ENCODE results near the gene STPG1.

The STPG1 gene

DNA sequence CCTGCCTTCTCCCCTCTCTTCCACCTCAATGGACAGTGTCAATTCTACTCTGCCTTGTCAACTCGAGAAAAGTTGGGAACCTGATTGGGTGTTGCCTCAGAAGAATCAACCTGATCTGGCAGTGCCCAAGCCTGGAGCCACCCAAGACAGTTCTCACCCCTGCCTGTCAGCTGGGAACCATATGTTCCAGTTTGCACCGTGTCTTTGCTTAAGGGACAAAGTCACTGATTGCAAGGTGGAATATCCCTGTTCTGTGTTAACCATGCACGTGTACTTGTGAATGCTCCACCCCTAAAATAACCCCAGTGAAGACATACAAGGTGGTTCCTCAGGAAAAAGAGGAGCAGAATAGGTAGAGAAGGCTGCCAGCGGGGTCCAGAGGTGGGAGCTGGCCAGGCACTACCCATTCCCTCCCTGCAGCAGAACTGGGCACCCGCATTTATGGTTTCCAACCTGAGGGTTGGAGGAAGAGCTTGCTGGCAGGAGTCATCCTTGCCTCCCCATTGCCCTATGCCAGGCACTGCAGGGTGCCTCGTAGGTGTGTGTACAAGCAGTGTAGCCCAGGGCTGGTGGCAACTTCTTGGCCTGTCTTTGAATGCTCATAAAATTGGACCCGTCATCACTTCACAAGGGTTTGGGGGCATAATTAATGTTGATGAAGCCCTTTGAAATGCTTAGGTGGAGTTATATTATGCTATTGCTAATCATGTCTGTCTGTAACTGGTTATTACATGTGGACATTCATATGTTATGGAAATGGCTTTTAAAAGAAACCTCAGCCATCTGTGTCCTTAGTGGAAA, 13.4 kb upstream of the STPG1 start:
- no peak for DNase-seq (ENCODE audit: low read depth)

DNA sequence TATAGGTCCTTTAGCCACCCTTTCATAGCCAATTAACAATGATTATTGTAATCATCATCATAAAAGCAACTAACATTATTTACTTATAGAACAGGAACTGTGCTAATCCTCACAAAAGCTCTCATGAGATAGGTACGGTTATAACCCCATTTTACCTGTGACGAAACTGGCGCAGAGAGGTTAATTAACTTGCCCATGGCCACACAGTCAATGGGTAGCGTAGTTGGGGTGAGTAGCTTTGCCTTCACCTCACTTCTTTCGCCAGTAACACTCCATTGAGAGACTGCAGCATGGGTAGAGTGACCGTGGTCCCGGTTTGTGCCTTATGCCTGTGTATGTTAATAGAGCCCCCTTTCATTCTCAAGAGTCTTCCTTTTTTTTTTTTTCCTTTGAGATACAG, 12.3 kb upstream of the STPG1 start:
- DNase-seq (ENCODE audit: low read depth), result no peak

GRCh38 chr1:24425441-24425840, 11.9 kb upstream of the STPG1 start:
- DNase-seq (ENCODE audit: low read depth), result no peak

DNA sequence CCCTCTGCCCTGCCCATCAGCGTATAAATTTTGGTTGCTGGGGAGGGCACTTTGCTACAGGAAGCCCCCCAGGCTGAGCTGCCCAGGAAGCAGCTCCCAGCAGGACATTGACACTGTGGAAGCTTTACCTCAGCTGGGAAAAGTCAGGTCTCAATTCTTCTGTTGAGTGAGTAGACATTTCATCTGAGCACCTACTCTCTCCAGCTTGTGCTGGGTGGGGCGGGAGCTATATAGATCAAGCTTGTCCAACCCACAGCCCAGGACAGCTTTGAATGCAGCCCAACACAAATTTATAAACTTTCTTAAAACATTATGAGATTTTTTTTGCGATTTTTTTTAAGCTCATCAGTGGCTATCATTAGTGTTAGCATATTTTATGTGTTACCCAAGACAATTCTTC, 11.4 kb upstream of the STPG1 start:
- DNase-seq (ENCODE audit: low read depth), result no peak

GRCh38 chr1:24424207-24424606, 10.6 kb upstream of the STPG1 start:
- no peak for DNase-seq (ENCODE audit: low read depth)

- no peak for DNase-seq (ENCODE audit: low read depth)
Observed at GRCh38 chr1:24421502-24421901, 7.9 kb upstream of the STPG1 start.

DNA sequence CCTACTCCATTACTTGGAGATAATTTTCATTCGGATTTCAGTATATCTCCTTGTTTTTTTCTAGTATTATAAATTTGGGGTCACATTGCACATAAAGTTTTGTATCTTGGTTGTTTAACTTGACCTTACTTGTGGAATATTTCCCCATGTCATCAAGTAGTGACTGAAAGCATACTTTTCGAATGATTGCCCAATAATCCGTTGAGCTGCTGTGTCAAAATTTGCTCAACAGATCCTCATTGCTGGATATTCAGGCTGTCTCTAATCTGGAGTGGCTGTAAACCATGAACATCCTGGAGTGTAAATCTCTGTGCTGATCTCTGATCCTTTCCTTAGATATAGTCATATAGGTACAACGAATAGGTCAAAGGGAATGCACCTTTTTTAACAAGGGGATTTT, 7.0 kb upstream of the STPG1 start:
- DNase-seq (ENCODE audit: low read depth), result no peak

DNA sequence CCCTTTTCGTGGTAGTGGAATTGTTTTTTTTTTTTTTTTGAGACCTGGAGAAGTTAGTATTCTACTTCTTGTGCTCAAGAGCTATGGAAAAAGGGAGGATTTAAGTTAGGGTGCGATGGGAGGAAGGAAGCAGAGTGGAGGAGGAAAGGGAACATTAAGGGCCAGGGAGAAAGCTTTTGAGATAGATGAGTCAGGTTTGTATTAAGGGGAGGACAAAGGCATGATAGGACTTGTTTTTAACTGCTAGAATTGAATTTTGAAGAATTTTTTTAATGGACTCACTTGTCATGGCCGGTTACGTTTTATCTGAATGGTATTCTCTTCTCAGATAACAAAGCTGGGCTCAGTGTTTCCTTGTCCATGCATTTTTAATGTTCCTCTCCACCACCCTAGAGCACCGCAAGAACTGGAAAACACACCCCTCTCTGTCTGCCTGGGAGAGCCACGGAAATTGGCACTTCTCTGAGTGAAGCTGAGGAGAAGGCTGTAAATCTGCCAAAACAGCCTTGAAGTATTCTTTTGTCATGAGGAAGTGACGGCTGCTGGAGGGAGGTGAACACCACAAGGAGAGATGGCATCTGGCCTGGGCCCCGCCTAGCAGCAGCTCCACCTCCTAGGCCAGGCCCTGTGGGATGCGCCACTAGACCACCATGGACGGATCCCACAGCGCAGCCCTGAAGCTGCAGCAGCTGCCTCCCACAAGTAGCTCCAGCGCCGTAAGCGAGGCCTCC, 5.5 kb upstream of the STPG1 start:
- DNase-seq (ENCODE audit: low read depth), result no peak

DNA sequence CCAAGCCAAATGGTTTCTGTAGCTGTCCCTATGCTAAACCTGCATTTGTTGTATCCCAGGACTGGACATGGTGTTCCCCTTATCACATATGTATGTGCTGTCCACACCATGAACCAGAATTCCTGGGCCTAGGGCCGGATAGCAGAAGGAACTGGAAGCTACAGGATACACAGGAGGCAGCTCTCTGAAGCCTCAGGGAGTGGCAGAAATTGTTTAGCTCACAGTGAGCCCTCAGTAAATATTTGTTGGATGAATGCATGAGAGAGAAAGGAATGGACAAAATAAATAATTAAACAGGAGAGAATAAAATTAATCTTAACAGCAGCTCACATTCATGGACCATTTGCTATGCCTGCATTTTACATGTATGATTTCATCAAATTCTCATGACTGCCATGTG, 4.1 kb upstream of the STPG1 start:
- no peak for DNase-seq (ENCODE audit: low read depth)

DNA sequence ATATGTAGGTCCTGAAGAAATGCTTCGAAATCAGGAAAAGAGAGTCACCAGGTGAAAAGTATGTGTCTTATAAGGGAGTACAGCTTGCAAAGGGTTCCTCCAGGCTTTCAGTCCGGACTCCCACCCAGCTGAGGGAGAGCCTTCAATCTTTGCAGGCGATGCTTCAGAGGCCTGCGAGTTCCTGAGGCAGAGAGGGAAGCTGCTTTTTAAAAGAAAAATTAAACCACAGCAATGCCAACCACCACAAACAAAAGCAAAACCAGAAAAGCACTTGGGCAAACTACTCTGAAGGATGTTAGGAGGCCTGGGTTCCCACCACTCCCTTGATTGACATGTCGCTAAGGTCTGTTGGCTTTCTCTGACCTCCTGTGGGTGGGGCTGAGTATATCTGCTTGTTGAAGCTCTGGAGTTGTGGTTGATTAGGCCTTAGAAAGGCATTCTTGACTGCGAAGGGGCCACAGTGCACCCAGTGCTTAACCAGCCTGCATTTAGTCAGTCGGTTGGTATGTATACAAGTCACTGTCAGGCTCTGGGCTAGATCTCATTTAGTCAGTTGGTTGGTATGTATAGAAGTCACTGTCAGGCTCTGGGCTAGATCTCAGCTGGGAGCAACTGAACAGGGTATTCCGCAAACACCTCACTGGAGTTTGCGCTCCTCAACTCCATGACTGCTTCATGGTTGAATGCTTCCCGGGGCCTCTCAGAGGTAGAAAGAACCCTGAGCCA, 3.2 kb upstream of the STPG1 start:
- DNase-seq (ENCODE audit: low read depth), result peak; percentile 98

DNA sequence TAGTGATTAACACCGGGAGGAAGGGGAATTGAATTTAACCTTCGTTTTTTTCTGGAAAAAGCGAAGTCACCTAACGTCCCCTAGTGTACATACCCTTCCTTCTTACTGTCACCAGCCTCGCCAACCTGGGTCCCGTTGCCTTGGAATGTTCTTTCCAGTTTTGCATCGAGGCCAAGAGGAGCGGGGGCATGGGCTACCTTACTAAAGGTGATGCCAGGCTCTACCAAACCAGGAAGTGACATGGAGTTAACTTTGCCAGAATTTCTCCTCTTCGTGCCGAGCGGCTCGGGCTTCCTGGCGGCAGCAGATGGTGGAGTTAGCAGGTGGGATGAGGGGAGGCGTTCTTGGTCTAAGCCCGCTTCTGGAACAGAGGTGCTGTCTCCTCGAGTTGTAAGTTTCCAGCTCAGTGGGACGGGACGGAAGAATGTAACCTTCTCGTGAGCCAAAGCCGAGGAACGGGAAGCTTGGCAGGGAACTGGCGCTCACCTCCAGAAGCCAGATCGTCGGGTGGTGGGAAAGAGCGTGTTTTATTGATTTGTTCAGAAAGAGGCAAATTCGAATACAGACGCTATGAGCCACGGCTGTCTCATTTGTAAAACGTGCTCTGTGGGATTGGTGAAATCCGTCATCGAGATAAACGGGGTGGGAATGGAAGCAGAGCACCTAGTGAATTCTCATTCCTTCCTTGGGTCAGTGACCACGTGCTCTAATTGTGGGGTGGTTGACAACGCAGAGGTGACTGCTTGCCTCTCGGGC, 2.5 kb upstream of the STPG1 start:
- no peak for DNase-seq (ENCODE audit: low read depth)

GRCh38 chr1:24415334-24415909, 1.8 kb upstream of the STPG1 start, which contains the start of gene NIPAL3:
TSS of gene NIPAL3 (plus strand) at chr1:24415802. CDS start at chr1:24419548, 3,746 bp downstream.
- DNase-seq (ENCODE audit: low read depth), result peak; percentile 98

DNA sequence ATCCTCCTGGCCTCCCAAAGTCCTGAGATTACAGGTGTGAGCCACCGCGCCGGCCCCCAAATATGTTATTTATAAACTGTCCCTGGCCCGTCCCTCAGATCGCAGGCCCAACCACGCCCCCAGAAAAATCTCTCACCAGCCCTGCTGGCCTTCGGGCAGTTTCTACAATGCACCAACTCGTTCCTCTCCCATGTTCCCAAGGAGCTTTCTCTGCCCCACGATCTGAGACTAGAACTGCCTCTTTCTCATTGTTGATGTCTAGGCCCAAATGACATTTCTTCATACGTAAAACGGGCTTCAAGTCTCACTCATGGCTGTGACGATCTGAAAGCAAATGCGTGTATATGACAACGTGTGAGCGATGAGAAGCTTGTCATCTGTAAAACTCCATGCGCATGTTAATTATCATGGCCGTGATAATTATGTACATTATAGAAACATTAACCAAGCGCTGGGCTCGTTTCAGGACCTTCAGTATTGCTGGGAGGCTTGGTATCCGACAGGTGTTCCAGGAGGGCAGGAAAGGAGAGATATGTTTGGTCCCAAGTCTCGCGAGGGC, 1.3 kb upstream of the STPG1 start:
- no peak for DNase-seq (ENCODE audit: low read depth)

- no peak for DNase-seq (ENCODE audit: low read depth)
Observed at GRCh38 chr1:24412408-24412807, 1.2 kb downstream of the STPG1 start.

GRCh38 chr1:24411963-24412362, 1.6 kb downstream of the STPG1 start:
- no peak for DNase-seq (ENCODE audit: low read depth)

DNA sequence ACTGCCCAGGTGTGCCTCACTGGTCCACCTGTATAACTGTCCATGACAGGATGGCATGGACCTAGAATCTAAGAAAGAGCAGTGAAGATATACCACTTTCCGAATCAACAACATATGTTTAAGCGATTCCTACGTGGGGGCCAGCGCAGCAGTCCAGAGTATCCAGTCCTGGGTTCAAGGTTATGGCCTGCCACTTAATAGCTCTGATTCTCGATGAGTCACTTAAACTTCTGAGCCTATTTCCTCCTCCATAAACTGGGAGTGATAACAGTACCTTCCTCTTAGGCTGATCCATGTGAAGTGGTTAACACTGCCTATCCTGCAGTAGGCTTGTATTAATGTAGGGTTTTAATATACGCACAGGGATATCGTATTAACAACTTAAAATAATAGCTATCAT, 2.8 kb downstream of the STPG1 start:
- no peak for DNase-seq (ENCODE audit: low read depth)

GRCh38 chr1:24409535-24409934, 4.0 kb downstream of the STPG1 start:
- no peak for DNase-seq (ENCODE audit: low read depth)

- no peak for DNase-seq (ENCODE audit: low read depth)
Observed at GRCh38 chr1:24406788-24407187, 6.8 kb downstream of the STPG1 start.

DNA sequence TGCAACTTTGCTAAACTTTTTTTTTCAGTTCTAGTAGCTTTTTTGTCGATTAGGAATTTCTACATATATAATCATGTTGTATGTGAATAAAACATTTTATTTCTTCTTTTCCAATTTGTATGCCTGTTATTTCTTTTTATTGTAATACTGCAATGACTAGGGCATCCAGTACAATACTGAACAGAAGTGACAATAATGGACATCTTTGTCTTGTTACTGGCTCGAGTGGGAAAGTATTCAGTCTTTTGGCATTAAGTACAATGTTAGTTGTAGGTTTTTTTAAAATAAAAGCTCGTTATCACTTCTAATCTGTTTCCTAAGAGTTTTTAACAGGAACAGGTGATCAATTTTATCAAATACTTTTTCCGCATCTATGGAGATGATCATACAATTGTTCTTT, 9.8 kb downstream of the STPG1 start:
- no peak for DNase-seq (ENCODE audit: low read depth)

DNA sequence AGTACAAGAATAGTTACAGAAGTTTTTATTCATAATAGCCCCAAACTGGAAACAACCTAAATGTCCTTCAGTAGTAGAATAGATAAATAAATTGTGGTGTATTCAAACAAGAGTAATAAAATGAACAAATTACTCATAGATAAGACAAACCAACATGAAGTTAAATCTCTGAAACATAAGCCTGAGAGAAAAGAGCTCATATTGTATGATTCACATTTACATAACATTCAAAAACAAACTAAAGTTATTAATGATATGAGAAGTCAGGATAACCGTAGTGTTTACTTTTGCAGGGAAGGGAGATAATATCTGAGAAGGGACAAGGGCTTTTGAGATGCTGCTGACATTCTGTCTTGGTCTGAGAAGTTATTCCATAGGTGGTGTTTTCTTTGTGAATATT, 13.5 kb downstream of the STPG1 start:
- DNase-seq (ENCODE audit: low read depth), result no peak

- no peak for DNase-seq (ENCODE audit: low read depth)
Observed at GRCh38 chr1:24393892-24394291, 19.7 kb downstream of the STPG1 start.
